CD4-positive, alpha-beta T cell treated with Interleukin-15 for 4 hours (primary cell): ENCODE measurements around the gene RPL29.
A peak's percentile ranks its signal among the peaks of the same experiment; 100 is the strongest.

Experiments used
- DNase-seq: peaks from one replicate; pipeline ENCODE4 v3.0.0-alpha.2; 2020; ENCODE audit warnings: low spot score

Gene RPL29

DNA sequence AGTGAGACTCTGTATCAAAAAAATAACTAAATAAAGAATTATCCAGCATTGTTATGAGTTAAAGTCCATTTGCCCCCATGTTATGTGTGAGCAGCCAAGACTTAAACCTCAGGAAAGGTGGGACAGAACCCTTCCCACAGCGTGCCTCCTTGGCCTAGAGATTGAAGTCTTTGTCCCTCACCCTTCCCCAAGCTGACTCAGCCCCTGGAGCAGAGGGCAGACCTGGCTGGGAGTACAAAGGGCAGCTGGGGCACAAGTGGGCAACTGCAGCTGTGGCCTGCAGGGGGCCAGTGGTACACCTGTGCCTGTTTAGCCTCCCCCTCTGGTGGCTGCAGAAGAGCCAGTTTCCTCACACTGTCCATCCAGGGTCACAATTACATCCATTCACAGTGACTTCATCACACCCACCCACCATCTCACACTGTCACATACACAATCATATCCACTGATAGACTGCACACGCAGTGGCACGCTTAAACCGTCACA lies 13.3 kb downstream of the RPL29 start:
- DNase-seq, result no peak

DNA sequence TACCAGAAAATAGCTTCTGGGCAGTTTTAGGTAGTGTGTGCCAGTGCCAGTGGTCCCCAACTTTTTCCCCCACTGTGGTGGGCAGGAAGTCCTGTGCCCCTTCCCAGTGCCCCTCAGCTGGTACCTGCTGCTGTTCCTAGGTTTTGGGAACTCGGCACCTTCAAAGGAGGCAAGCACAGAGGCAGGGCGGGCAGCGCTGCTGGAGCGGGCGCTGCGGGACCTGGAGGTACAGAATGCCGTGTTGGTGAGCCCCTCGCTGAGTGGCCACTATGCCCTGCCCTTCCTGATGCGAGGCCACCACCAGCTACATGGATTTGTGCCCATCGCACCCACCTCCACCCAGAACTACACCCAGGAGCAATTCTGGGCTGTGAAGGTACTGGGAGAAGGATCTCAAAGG lies 15.4 kb downstream of the RPL29 start:
- DNase-seq, result no peak

DNA sequence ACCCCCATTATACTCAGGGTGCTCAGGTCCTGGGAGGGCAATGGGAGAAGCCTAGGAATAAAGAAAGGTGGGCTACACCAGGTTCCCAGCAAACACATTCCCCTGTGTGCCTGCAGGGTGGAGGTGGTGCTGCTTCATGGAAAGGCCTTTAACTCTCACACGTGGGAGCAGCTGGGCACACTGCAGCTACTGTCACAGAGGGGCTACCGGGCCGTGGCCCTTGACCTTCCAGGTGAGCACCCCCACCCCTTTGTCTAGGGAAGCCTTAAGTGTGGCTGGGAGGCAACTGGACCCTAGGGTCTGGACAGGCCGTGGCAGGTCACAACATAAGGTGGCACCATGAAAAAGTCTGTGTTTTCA lies 17.6 kb downstream of the RPL29 start:
- DNase-seq, result no peak

DNA sequence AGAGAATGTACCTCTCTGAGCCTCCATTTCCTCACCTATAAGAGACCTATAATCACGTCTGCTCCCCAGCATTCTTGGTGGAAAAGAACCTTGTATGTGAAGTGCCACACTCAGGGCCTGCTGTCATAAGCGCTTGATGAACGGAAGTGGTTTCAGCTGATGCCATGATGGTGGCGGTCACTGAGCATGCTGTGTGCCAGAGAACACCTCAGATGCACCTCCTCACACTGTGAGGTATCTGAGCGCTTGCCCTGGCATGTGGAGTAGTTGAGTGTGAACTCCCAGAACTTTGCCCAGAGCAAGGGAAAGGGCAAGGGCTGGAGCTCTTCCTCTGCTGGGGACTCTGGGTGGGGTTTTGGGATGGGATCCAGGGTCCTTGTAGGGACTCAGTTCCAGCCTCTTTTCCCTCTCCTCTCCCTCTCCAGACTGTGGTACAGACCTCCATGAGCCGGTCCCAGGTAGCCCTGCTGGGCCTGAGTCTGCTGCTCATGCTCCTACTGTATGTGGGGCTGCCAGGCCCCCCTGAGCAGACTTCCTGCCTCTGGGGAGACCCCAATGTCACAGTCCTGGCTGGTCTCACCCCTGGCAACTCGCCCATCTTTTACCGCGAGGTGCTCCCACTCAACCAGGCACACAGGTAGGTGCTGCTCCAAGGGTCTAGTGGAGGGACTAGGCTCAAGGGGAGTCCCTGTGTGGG lies 18.1 kb downstream of the RPL29 start:
- DNase-seq, result peak; percentile 34

DNA sequence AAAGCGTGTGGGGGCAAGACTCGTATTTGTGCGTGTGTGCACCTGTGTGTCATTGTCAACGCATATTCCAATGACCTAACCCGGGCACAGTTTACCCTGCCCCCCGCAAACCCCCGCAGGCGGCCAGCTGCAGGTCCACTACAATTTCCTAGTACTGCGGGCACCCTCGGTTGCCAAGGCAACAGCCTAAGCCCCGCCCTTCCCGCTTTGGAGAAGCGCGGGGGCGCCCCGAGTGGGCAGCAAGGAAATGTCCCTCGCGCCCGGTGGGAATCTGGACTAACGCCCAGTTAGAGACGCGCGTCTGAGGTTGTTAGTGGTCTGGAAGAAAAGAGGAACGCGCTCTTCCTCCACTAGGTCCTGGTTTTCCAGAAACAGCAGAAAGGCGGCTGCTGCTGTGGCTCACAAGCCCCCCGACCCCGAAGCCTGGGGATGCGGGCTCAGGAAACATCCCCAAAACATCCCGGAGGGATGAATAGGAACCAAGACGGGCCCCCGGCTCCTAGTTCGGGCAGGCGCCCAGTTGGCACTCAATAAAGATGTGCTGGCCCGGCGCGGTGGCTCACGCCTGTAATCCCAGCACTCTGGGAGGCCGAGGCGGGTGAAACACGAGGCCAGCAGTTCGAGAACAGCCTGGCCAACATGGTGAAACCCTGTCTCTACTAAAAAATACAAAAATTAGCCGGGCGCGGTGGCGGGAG lies 19.7 kb downstream of the RPL29 start:
- DNase-seq, result no peak

DNA sequence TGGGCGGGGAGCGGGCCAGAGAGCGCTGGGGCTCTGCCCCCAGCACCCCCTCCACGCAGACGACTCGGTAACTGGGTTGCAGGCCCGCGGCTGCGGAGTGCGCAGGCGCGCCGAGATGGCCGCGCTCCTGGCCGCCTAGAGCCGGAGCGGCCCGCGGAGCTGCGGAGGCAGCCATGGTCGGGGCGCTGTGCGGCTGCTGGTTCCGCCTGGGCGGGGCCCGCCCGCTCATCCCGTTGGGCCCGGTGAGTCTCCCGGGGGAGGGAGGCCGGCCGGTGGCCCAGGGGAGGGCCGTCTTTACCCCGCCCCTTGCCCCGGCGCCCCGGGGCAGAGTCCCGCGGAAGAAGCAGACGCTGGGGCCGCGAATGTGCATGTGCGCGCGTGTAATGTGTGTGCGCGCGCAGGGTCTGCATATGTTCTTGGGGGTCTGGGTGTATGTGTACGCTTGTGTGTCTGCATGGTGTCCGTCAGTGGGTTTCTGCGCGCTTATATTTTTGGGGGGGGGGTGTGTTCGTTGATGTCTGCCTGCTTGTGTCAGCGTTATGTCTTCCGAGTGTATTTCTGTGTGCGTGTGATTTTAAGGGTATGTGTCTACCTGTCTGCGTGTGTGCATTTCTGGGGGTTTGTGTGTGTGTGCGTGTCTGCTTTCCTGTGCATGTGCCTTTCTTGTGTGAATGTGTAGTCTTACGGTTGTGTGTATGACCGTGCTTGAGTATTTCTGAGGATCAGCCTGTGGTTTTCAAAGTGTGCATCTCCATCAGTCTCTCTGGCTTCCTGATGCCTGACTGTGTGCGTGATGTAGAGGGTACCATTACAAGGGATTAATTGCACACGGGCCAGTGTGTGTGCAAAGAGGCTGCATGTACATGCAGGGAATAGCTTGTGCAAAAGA lies 20.5 kb downstream of the RPL29 start, which contains the start of gene ABHD14A:
Gene ABHD14A, plus strand, starts transcription at position 102 of the 889 bp plus-strand sequence. Its CDS starts 72 bp downstream, at position 174.
- DNase-seq, result peak; percentile 73

DNA sequence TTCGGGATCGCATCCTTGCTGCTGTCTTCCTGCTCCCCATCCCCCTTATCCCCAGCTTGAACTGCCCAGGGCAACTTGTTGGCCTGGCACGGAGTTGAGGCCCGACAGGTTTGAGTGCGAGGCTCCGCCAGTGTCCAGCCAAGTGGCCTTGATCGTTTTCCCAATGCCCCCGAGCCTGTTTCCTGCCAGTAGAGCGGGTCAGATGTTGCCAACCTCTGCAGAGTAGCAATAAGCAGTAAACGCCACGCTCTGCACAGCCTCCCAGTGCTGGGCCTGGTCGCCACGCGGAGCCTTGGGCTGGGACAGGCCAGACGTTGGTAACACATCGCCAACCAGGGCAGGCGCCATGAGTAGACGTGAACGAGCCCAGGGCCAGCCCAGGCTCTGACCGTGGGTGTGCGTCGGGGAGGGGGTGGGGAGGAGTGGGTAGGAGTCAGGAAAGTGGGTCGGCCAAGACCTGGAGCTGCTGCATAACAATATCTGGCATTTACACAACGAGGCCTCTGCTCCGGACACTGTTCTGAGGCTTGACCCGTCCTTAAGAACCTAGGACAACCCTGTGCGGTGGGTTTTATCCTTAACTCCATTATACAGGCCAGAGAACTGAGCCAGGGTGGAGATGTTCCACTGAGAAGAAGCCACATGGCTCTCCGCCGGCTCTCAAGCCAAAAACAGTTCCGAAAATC lies 21.3 kb downstream of the RPL29 start:
- no peak for DNase-seq

DNA sequence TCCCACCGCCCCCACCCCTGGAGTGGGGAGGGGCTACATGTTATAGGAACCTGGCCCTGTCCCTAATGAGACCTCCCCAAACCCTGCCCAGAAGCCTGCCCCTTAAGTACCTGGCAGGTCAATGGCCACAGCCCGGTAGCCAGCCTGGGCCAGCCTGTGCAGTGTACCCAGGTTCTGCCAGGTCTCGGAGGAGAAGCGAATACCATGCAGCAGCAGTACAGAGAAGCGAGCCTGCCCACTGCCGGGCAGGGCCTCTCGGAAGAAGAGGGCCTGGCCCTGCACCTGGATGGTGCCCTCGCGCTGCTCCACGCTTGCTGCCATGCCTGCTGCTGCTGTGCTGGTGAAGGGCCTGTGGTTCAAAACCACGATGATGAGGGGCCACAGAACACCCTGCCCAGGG lies 24.3 kb downstream of the RPL29 start:
- DNase-seq, result no peak

DNA sequence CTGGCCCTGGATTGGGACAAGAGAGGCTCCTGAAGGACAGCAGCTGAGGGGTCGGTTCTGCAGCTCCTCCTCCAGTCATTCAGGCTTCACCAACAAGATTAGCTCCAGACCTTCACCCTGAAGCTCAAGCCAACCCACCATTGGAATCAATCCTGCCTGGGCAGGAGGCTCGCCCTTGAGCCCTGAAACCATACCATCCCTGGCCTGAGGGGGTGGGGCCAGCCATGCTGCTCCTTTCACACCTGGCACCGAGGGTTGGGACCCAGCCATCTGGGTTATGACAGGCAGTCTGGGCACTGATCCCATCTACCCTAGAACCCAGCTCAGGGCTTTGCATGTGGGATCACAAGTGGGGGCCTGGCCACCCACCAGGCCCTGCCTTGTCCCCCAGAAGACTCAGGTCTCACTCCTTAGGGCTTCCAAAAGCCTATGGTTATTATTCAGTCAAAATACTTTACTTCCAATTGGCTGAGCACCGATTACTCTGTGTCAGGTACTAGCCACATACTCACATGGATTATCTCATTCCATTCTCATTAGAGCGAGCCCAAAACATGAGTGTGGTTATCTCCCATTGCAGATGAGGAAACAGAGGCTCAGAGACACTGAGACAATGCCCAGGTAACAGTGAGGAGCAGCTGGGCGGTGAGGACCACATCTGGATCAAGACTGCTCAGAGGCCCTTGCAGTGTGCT lies 24.9 kb downstream of the RPL29 start:
- DNase-seq, result no peak

DNA sequence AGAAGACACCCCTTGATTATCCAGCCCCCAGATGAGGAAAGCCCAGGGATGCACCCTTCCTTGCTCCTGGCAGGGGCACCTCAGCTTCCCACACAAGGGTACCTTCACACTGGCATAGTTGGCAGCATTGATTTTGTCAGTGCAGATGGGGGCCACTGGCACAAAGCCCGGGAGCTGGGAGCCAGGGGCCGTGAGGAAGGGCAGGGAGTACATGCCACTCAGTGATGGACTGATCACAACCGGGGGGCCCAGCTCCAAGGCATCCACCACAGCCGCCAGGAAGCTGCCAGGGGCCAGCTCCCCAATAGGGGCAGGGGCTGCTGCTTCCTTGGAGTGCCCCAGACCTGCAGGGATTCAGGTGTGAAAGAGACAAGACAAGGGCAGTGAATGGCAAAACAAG lies 25.9 kb downstream of the RPL29 start:
- DNase-seq, result no peak

DNA sequence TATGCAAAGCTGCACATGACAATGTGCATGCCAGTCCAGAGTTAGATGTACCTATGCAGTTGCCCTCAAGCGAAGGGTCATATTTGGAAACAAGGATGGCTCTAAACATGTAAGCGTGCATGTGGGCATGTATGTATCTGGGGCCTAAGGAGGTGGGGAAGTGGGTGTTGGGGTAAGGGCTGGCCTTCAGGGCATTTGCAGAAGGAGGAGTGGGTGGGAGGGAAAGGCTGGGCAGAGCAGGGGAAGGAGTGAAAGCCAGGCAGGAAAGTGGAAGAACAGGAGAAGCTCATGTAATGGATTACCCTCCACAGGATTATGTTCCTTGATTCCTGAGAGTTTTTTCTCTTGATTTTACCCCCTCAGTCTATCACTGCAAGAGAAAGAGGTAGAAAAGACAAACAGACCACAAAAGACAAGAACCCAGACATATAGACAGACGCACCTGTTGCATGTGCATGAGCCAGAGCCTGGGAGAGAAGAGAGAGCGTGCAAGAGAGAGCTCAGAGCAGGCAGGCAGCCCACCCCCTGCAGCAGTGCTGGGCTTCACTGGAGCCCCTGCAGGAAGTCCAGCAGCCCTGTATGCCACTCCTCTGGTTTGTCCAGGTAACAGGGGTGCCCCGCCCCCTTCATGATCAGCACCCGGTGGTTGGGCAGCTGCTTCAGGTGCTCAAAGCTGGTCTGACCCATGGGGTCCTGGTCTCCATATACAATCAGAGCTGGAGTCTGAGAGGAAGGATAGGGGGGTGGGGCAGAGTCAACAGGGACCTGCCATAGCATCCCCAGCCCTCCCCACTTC lies 26.6 kb downstream of the RPL29 start:
- no peak for DNase-seq

DNA sequence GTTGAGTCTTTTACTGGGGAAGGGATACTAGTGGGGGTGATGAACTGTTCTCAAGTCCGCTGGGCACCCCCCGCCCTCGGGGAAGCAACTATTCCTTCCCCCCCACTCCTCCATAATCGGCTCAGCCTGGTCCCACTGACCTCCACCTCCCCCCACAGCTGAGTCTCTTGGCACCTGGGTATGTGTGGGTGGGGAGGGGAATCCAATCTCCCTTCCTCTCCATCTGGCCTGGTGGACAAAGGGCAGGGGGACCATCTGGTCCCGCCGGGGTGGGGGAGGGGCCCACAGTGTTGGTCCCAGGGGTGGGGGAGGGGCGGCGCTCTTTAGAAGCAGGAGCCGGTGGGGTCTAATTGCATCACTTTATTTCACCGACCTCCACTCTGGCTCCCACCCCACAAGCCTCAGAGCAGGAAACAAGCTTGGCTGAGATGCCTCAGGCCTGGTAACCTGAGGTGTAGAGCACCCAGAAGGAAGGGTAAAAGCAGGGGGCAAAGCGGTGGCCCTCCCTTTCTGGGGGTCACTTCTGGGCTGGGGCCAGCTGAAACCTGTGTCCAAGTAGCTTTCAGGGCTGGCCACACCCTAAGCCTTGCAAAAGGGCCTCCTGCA lies 27.4 kb downstream of the RPL29 start:
- no peak for DNase-seq

DNA sequence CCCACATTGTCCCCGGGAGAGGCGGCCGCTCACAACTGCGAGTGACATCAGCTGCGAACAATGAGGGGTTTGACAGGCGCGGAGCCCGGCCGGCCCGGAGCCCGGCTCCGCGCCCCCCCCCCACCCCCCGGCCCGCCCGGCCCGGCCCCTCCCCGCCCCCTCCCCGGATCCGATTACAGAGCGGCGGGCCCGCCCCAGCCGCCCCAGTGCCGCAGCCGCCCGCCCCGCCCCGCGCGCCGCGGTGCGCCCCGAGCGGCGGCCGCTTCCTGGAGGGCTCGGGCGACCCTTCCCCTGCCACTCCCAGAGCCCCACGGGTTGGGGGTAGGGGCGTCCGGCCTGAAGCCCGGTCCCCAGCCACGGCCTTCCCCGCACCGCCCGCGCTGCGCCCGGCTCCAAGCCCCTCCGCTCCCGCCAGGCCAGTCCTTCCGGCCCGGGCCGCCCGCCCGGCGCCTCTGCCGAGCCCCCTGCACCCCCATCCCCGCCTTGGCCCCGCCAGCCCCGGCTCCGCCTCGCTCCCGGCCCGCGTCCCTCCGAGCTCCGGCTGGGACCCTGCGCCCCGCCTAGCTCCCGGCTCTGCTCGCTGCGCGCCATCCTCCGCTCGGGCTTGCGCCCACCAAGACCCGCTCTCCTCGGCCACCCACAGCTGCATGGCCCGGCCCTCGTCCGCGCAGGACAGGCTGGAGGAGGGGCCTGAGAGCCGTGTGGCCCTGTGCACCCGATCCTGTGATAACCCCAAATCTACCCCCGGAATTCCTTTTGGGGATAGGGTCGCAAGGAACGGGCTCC lies 28.1 kb downstream of the RPL29 start, which contains the start of gene PCBP4:
Gene PCBP4, minus strand, starts transcription at position 71 of the 786 bp plus-strand sequence. CDS start 6,214 bp downstream, outside the sequence.
- DNase-seq, result peak; percentile 15

DNA sequence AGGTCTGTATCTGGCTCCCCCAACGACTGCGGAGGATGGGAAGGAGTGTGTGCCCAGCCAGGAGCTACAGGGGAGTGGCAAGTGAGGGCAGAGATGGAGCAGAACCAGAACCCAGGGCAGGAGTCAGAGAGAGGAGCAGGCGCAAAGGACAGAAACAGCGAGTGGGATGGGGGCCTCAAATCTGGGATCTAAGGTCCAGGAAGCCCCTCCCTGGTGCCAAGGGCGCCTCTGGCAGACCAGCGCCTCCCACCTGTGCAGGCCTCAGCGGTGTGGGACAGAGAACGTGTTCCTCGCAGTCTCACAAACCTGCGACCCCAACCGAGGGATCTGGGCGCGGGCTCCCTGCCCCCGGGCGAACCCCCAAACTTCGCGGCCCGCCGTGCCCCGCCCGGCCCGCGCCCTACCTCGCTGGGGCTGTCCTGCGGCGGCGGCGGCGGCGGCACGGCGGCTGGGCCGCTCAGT lies 28.7 kb downstream of the RPL29 start:
- DNase-seq, result no peak

DNA sequence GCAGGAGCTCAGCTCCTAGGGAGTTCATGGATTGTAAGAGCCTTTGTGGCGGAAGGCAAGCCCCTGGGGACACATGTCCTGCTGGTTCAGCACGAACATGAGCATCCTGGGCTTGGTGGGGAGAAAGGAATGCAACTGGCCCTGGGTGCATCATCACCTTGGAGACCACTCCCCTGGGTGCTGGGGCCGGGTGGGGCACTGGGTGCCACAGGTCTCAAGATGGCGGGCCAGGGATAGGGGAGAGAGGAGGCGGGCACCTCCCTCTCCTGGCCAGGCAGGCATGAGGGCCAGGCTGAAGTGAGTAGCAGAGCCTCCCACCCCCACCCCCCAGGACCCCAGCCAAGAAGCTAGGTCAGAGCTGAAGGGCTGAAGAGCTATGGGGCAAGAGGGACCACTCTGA lies 29.2 kb downstream of the RPL29 start:
- DNase-seq, result no peak

DNA sequence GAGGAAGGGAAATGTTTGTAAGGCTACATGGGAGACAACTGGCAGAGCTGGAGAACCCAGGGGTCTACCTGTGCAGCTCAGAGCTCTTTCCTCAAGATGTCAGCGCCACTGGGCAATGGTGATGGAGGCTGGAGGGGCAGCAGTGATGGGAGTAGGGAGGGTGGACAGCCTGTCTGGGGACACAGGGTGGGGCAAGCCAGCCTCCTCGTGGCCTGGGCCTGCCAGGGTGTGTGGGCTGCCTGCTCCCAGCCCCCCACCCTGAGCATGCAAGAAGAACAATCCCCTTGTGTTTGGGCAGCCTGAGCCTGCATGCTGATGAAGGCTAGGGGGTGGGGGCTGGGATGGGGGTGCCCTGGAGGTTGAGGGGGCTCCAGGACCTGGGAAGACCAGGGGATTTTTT lies 29.7 kb downstream of the RPL29 start:
- no peak for DNase-seq

DNA sequence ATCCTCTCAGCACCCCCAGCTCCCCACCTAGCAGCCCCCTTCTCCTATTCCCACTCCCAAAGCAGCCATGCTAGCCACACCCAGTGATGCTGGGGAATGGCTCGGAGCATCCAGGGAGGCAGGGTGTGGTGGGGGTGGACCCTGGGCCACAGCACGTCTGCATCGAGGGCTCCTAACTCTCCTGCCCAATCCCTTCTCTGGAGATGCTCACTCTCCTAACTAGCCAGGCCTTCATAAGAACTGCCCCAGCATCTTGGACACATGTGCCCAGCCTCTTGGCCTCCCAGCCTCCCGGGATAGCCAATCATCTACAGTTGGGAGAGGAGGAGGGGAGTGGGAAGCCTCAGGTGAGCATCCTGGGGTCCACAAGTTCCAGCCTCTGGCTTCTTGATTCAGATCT lies 31.2 kb downstream of the RPL29 start:
- no peak for DNase-seq

DNA sequence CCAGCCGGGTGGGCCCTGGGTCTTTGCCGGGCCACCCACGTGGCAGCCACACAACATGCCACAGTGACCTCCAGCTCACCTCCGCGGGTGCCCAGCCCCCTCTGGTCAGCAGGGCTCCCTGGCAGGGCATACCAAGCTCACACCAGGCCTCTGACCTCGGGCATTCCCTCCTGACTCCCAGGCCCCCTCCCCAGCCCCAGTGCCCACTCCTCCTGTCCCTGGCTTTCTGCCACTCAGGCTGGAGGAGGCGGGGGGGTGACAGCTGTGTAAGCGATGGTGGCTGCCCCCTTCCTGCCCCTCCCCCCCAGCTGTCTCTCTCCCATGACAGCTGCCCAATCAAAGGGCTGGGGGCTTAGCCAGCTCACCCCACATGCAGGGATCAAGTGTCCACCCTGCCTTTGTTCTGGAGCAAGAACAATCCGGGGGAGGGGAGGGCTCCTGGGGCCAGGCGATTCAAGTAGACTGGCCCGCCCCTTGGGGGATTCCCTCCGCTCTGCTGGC lies 31.7 kb downstream of the RPL29 start:
- no peak for DNase-seq
